EH (cell line): ENCODE data around the gene PDSS1.
"Not testable (repeated sequence)": the region's sequence is repeated elsewhere in the genome, so short reads cannot be mapped to it uniquely, and the experiment has no call there.

Experiments
- DNase-seq: peaks from one replicate; pipeline ENCODE4 v3.0.0-alpha.2; 2015; ENCODE audit warnings: low read depth

Gene PDSS1, protein sequence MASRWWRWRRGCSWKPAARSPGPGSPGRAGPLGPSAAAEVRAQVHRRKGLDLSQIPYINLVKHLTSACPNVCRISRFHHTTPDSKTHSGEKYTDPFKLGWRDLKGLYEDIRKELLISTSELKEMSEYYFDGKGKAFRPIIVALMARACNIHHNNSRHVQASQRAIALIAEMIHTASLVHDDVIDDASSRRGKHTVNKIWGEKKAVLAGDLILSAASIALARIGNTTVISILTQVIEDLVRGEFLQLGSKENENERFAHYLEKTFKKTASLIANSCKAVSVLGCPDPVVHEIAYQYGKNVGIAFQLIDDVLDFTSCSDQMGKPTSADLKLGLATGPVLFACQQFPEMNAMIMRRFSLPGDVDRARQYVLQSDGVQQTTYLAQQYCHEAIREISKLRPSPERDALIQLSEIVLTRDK

DNA sequence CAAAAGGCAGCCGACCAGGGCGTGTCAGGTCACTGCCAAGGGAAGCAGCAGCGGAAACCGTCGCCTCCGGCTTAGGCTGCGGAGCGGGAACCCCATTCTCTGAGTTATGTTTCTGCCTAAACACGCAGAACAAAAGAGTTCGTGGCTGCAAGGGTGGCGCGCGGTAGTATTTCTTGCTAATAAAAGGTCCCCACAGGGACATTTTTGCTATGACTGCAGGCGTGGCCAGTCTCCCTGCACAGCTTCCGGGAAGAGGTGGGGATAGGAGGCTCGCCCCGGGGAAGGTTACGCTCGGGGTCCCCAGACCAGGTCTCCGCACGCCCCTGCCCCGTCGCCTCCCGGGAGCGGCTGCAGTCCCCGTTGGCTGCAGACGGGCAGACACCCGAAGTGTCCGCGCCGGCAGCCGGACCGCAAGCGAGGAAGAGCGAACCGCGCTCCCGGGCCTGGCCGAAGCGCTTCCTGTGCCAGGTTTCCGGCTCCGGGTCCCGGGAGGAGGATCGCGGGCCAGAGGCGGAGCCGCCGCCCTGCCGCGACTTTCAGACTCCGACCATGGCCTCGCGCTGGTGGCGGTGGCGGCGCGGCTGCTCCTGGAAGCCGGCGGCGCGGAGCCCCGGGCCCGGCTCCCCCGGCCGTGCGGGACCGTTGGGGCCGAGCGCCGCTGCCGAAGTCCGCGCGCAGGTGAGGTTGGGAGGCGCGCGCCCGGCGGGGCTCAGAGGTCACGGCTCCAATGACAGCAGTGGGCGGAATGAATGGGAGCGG, at the start of gene PDSS1:
TSS of gene PDSS1 (plus strand) at position 539 of the 759 bp plus-strand sequence. CDS start at position 550, 11 bp downstream.
- peak; percentile 74 for DNase-seq

DNA sequence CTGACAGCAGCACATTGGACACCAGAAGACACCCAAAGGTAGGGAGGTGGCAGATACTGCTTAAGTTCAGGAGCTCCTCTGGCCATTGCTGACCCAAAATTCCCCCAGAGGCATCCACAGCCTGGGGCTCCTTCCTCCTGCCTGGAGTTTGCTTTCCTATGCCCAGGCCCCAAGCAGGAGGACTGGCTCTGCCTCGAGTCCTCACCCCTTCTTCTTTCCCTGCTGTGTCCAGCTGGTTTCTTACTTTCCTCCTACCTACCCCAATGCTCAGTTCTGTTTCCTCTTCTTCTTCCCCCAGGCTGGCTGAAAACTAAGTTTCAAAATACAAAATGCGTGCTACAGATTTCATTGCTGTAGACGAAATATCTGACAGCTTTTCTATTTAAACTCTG, 49.3 kb upstream of the PDSS1 start:
- not testable (repeated sequence) for DNase-seq

DNA sequence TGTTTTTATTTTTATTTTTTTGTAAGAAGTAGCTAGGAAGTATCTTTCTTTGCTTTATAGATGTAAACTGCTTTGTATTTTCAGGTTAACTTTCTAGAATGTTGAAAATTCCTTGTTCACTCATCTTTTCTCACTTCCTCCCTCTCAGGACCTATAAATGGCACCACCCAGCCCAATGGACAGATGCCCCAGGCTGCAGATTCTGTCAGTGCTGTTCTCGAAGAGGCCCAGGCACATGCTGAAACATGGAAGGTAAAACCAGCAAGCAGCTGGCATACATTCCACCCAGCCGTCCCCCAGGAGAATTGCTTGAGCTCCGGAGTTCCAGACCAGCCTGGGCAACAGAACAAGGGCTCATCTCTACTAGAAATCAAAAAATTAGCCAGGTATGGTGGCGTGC, 47.1 kb upstream of the PDSS1 start:
- no peak for DNase-seq

DNA sequence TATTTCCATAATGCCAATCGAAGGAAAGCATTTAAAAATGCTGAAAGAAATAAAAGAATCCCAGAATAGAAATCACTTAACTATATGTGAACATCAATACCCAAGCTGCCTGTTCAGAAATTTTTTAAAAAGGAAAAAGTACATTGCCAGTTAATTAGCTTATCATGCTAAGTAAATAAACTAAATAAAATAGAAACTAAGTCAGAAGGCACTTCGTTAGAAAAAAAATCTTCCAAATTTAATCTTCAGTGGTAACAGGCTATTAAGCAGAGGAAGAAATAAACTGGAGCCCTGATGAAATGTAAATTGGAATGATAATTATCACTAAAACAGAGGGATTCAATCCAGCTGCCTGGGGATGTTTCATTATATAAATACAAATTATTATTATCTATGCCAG, 46.0 kb upstream of the PDSS1 start:
- DNase-seq = not testable (repeated sequence)

DNA sequence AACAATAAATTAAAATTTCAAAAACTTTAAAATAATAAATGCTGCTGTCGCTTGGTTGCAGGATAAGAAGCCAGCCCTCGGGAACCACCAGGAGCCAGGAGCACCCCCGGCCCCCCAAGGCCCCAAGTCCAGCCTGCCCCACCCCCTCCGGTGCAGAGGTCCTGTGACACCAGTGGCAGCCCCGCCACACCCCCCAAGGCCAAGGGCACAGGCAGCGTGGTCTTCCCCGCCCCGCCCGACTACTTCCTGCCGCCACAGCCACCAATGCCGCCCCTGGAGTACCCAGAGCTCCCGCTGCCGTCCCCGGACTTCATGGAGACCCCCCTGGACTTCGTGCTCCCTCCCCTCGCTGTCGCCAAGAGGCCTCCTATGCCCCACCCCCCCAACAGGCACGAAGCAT, 44.5 kb upstream of the PDSS1 start:
- no peak for DNase-seq

DNA sequence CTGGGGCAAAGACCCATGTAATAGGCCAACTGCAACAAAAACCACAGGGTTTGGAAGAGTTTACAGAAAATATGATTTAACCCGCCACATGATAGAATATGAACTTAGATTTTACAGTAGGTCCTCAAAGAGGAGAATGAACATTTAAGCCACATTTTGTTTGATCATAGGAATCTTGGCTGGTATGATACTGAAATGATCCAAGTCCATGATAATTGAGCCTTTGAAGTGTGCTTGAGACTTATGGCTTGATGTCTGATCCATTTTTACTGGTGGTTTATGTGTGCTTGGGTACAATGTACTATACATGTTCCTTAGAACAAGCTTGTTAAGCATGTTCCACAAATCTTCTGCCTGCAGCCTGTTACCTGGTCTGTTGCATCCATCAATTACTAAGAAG, 41.8 kb upstream of the PDSS1 start:
- no peak for DNase-seq

DNA sequence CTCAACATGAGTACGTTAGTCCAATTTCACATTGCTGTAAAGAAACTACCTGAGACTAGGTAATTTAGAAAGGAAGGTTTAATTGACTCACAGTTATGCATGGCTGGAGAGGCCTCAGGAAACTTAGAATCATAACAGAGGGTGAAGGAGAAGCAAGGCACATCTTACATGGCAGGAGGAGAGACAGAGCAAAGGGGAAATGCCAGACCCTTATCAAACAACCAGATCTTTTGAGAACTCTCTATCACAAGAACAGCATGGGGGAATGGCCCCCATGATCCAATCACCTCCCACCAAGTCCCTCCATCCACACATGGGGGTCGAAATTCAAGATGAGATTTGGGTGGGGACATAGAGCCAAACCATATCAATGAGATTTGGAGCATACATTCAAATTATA, 34.6 kb upstream of the PDSS1 start:
- DNase-seq = no peak

DNA sequence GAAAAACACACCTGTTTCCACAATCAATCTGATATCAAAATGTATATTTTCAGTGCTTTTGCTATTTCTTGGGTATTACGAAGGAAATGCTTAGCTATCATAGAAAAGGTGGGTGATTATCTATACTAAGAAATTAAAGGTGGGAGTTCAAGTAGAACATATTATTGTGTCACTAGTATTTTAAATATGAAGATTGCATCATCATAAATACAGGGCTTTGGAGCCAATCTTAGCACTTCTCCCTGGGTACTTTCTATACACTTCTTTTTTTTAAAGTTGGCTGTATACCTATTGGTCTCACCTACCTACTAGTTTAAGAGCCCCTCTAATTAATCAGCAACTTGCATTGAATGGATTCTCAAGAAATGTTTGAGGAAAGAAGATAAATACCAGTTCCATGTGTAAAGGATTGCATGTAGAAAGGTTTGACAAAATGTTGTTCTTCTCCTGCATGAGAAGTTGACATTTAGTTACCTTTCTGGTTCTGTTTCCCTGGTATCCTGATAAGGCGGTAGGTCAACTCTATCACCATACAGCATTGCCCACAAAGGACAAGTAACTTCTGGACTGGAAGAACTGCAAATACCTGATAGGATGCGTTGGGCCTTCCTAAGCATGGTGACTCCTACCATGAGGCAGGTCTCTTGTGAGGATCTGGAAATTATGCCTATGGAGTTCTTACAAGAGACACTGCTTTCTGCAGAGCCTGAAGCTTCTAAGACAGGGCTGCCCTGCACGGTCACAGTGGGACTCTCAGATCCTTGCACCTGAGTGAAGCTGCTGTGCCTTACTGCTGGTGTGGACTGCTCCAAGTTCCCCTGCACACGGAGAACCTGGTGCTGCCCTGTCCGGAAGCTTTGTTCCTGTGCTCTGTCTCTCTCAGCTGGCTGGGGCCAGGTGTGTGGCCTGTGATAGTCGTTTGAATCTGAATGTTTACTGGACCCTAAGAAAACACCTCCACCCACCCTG, 32.1 kb upstream of the PDSS1 start:
- no peak for DNase-seq

DNA sequence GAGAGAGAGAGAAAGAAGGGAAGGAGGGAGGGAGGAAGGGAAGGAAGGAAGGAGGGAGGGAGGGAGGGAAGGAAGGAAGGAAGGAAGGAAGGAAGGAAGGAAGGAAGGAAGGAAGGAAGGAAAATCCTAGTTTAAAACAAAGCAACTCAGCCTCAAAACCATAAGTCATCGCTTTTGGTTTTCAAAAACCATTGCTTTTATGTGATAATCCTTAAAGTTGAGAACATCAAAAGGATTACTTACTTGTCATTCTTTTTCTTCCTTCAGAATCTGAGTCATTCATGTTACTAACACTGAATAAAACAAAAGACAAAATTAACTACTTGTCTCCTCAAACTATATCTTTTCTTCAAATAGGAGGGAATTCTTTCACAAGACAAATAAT, 21.6 kb upstream of the PDSS1 start:
- DNase-seq = no peak

DNA sequence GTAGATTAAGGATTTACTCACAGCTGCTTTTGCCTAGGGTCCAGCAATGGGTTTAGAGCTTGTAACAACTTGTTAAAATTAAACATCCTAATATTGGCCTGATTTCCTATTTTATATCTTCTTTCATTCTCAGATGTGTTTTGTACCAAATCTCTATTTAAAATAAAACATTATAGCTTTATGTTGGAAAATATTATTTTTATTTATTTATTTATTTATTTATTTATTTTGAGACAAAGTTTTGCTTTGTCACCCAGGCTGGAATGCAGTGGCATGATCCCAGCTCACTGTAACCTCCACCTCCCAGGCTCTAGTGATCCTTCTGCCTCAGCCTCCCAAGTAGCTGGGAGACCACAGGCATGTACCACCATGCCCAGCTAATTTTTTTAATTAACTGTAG, 17.9 kb upstream of the PDSS1 start:
- no peak for DNase-seq

DNA sequence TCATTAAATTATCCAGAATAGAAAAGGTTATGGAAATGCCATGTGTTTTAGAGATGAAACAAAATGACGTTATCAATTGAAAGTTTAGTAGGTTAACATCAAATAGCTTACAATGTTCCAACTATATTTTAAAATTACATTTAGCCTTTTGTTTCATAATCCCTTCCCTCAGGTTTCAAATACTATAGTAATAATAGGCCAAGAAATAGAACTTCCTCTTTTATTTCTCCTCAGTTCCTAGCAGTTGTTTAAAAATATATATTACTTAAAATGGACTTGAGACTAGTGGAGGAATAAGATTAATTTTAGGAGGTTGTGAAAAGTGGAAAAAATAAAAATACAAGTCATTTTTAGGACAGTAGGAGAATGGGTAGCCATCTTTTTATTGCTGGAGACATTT, 16.4 kb upstream of the PDSS1 start:
- no peak for DNase-seq

DNA sequence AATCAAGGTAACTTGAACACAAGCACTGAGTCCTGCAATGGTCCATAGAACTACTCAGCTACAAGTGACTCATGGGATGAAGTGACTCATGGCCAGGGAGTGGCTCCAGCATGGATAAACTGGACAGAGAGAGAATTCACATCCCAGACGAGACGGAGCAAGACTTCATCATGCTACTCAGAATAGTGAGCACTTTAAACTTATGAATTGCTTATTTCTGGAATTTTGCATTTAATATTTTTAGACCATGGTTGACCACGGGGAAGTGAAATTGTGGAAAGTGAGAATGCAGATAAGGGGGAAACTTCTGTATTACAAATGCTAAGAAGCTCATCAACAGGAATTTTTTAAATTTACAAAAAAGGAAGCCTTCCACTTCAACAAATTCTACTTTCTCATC, 15.5 kb upstream of the PDSS1 start:
- peak; percentile 65 for DNase-seq

DNA sequence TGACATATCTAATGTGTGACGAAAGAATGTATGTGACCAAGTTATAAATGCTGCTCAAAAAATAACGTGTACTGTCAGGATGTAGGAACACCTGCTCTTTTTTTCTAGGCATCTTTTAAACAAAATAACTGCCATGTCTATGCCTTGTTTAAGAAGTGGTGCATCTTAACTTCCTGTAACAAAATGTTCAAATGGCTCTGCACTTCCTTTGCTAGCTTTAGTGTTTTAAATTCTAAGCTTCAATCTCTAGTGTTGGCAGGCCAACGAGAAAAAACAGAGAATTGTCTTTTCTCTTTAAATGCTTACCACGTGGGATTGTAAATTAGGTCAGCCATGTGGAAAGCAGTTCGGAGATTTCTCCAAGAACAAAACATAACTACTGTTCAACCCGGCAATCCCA, 14.6 kb upstream of the PDSS1 start:
- DNase-seq = no peak

DNA sequence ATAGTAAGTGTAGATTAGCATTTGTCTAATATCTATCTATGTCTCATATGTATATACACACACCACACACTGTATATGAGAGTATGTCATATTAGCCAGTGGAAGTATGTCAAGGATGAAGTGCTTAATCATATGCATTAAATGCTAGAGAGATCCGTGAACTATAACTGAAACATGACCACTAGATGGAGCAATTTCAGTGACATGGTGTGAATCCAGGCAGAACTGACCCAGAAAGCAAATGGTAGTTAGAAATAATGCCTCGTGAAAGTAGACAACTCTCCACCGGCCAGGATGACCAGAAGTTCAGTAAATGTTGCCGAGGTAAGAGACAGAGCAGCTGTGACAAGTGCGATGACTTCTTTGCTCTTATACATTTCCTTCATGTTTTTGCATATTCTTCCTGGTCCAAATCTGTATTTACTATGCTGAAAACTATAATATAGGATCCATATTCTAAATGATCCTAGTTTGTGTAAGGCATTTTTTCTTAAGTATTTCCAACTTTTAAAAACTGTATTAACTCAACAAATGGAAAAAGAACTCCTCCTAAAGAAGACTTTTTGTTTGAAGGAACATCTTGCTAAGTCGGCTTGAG, 12.7 kb upstream of the PDSS1 start:
- DNase-seq = peak; percentile 57

DNA sequence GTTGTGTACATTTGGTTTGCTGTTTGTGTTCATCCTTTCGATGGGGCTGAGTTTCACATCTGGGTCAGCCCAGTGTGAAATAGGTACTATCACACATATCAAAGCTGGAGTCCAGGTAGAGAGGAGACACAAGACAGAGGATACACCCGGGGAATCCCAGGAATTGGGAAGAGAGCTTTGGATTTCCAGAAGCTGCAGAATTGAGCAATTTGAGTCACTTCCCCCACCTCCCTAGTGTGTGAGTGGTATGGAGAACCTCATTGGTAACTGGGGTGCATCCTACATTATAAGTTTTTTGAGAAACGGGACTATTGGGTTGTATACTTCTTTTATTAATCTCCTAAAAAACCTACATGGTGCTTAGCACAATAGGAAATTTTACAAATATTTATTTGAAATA, 12.1 kb upstream of the PDSS1 start:
- DNase-seq = no peak

DNA sequence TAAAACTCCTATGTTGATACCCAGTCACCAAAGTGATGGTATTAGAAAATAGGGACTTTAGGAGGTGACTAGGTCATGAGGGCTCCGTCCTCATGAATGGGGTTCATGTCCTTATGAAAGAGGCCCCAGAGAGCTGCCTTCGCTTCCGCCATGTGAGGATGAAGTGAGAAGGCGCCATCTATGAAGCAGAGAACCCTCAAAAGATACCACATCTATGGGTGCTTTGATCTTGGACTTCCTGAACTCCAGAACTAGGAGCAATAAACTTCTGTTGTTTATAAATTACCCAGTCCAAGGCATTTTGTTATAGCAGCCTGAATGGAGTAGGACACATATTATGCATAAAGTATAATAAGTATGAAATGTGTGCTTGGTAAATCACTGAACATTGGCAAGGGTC, 8.1 kb upstream of the PDSS1 start:
- no peak for DNase-seq

DNA sequence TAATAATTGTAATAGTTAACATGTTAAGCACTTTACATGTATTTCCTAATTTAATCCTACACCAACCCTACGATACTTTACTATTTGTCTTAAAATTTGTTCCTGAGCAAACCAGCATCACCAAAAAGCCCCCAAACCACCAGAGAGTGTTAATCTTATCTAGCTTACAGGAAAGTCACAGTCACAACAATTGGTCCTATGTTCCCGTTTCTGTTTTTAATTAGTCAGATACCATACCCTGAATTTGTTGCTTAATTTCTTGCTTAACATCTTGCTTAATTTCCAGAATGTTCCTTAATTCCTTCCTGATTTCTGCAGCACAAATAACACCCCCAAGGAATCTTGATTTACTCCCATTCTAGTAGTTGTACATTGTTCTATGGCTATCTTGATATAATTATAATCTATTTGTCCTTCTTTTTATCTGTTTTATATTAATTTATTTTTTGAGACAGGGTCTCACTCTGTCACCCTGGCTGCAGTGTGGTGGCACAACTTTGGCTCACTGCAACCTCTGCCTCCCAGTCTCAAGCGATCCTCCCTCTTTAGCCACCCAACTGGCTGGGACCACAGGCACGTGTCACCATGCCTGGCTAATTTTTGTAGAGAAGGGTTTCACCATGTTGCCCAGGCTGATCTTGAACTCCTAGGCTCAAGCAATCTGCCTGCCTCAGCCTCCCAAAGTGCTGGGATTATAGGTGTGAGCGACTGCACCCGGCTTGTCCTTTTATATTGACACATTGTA, 6.6 kb upstream of the PDSS1 start:
- DNase-seq = no peak

DNA sequence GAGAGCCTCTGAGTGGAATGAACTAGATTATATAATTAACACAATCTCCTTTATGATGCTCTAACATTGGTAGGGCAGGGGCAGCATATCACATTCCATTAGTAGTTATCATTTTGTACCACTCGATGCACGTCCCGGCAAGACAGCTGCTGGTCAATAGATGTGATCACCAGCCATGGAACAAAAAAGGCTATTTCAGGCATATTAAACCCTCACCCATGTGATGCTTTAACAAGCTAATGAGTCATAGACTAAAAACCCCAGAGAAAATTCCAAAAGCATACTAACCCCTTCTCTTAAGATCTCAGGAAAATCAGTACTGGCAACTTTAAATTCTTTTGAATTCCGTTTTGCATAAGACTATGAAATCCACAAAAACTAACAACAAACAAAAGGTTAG, 3.0 kb upstream of the PDSS1 start:
- DNase-seq = peak; percentile 70

DNA sequence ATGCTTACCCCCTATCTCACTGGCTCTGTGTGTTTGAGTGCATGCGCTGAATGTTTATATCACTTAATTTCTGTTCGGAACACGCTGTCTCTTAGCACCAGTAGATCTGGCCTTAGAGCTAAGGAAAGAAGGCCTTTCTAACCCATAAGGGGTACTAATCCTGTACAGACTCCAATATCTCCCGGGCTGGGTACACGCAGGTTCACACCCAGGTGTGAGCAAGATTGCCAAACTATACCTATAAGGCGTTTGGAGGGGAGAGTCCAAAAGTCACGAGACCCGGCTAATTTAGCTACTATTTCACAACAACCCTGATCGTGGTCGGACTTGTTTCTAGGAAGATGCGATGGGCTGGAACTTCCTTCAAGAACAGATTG, 727 bp upstream of the PDSS1 start:
- DNase-seq = no peak

DNA sequence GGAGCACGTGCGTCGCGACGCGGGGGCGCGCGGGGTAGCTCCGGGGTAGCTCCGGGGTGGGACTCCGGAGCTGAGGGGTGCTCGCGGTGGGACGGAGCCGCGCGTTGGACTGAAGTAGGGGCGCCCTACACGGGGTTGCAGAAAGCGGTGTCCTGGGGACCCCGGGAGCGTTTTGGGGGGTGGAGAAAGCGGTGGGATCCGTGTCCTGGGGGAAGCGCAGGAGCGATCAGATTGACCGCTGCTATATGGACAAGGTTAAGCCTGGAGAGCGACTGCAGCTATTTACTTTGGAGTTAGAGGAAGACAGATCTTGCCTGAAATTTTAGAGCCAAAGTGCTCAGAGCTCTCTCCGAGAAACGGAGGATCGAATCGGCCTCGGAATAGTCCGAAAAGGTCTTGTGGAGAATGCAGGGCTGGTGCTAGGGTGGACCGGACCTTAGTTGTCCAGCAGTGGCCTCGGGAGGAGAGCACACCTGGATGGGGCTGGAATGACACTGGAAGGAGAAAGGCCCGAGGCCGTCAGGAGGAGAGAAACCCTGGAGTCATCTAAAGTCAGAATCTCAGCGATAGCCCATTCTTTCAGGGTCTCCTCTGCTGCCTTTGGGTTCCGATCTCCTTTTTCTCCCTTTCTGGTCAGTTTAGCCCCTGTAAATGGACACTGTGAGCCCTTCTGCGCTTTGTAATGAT, 564 bp downstream of the PDSS1 start:
- DNase-seq = peak; percentile 4

DNA sequence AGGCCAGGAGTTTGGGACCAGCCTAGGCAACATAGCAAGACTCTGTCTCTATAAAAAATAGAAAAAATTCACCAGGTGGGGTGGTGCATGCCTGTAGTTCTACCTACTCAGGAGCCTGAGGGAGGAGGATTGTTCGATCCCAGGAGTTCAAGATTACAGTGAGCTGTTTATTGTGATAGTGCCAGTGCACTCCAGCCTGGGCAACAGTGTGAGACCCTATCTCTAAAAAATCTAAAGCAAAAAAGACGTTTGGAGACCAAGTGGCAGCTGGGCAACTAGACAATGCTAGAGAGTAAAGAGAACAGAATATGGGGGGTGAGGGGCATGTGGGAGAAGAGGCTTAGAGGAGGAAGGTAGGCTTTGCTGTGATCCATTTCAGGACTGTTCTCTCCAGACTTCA, 1.4 kb downstream of the PDSS1 start:
- no peak for DNase-seq
